GM12873 (cell line): ENCODE results near the gene ZNF146.

Source experiments
- CTCF ChIP-seq: IDR thresholded peaks from 2 replicates; pipeline ENCODE4 v1.5.1; 2012; ENCODE audit warnings: low read depth, mild to moderate bottlenecking, moderate library complexity, low read length, control low read depth; ENCODE audit not compliant: insufficient read depth; ENCODE audit errors: missing control alignments

The ZNF146 gene

GRCh38 chr19:36246006-36246481, 31.1 kb downstream of the ZNF146 start:
- no peak for TF ChIP-seq CTCF

- no peak for TF ChIP-seq CTCF
Measured at GRCh38 chr19:36252047-36252446, 37.1 kb downstream of the ZNF146 start.

- TF ChIP-seq CTCF, result no peak
Measured at GRCh38 chr19:36254848-36255247, 39.9 kb downstream of the ZNF146 start.

GRCh38 chr19:36255316-36255715, 40.4 kb downstream of the ZNF146 start:
- TF ChIP-seq CTCF, result no peak

- no peak for TF ChIP-seq CTCF
Measured at GRCh38 chr19:36256064-36256463, 41.2 kb downstream of the ZNF146 start.

GRCh38 chr19:36256853-36257519, 42.1 kb downstream of the ZNF146 start:
- TF ChIP-seq CTCF, result no peak

- no peak for TF ChIP-seq CTCF
Measured at GRCh38 chr19:36257520-36257876, 42.6 kb downstream of the ZNF146 start.
